Activated CD4-positive, alpha-beta memory T cell treated with anti-CD3 and anti-CD28 coated beads for 36 hours (primary cell): Measurements from ENCODE around the gene ADGRV1. TPM values are rescaled to one million over a fixed set of nuclear protein-coding genes. Genes with fewer than 3 reads are reported as not detected.

Source experiments
- CTCF ChIA-PET: fragments of 350-600 bp; sonication (Branson Sonifier 250); formaldehyde crosslinking; loops from one replicate; lab custom pipeline; 2021; ENCODE audit warnings: antibody characterized with exemption, inconsistent platforms; lab: Charles Lee
- POLR2A ChIA-PET: fragments of 350-600 bp; sonication (Branson Sonifier 250); formaldehyde crosslinking; loops from one replicate; lab custom pipeline; 2021; ENCODE audit warnings: antibody characterized with exemption; lab: Charles Lee
- DNase-seq: peaks from one replicate; pipeline ENCODE4 v3.0.0-alpha.2; 2020
- H3K27ac Mint-ChIP-seq: one replicate; pipeline ENCODE4 v1.8.0; 2021; ENCODE audit warnings: mixed read lengths
- H3K27me3 Mint-ChIP-seq: one replicate; pipeline ENCODE4 v1.8.0; 2021; ENCODE audit warnings: mixed read lengths
- H3K36me3 Mint-ChIP-seq: one replicate; pipeline ENCODE4 v1.8.0; 2021; ENCODE audit warnings: mixed read lengths
- H3K4me1 Mint-ChIP-seq: one replicate; pipeline ENCODE4 v1.8.0; 2021; ENCODE audit warnings: low read depth, mixed read lengths
- H3K4me3 Mint-ChIP-seq: one replicate; pipeline ENCODE4 v1.8.0; 2021; ENCODE audit warnings: mild to moderate bottlenecking, mixed read lengths
- H3K9me3 Mint-ChIP-seq: one replicate; pipeline ENCODE4 v1.8.0; 2021; ENCODE audit warnings: mixed read lengths
- intact Hi-C: fragments of 100-400 bp; cut with micrococcal nuclease; formaldehyde crosslinking; loops from one replicate; pipeline ENCODE4 v1.15.1; 2023
- total RNA-seq, 2 experiments: library from RNA; stranded (reverse); gene quantifications; one replicate each; pipeline ENCODE4 v1.2.3, GENCODE V29; 2021

The ADGRV1 gene
- total RNA-seq, 2 experiments from 2014 or later, result 0.05 TPM; not detected in 1

DNA sequence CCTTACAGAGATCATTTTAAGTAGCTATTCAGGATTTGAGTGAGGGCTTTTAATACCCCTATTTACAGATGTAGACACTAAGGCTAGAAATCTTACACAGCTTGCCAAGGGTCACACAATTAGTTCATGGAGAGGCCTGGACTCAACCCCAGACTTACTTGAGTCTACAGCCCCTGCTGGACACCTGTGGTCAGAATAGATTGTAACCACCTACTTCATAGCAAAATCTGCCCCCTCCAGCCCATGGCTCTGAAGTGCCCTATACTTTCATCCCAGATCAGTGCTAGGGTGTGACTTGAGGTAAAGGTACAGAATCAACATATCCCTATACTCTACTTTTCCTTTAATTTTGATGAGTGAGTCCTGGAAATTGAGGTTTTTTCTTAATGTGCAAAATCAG is 291.3 kb downstream of the ADGRV1 start:
- POLR2A ChIA-PET, result no interaction called here

DNA sequence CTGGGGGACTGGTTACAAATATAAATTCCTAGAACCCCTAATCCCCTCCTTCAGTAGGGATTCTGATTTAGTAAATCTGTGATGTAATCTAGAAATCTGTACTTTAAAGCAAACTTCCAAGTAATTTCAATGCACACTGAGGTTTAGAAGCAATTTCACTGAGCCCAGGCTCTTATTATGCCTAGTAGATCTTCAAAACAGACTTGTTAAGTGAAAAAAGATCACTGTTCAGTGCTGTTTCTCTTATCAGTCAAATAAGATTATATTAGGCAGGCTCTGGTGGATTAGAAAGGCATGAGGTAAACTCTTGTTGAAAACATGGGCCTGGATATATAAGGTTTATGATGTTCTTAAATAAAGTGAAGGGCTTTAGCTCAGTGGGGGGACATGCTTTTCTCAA is 293.9 kb downstream of the ADGRV1 start:
- Mint-ChIP-seq H3K36me3 (no peaks in the 10 kb centered on the region), H3K4me1 (no peaks in the 10 kb centered on the region), H3K4me3 (no peak overlapping the region), H3K27me3 (no peaks in the 10 kb centered on the region), H3K27ac (no peak overlapping the region), H3K9me3 (no peaks in the 10 kb centered on the region)
- no peak for DNase-seq
- ChIA-PET POLR2A (no interaction called here), CTCF (no interaction called here)
- intact Hi-C loops, result no loop called here

More for the DNA sequence above, 291.3 kb downstream of the ADGRV1 start:
- intact Hi-C loops, result no loop called here
- H3K27ac Mint-ChIP-seq, result no peak overlapping the region
- H3K4me1 Mint-ChIP-seq, result no peaks in the 10 kb centered on the region
- H3K9me3 Mint-ChIP-seq, result peaks cover 6% of the 10 kb centered on the region
- DNase-seq, result no peak
- H3K27me3 Mint-ChIP-seq, result peaks cover 16% of the 10 kb centered on the region
- CTCF ChIA-PET, result no interaction called here
- no peak overlapping the region for H3K4me3 Mint-ChIP-seq
- no peaks in the 10 kb centered on the region for H3K36me3 Mint-ChIP-seq

DNA sequence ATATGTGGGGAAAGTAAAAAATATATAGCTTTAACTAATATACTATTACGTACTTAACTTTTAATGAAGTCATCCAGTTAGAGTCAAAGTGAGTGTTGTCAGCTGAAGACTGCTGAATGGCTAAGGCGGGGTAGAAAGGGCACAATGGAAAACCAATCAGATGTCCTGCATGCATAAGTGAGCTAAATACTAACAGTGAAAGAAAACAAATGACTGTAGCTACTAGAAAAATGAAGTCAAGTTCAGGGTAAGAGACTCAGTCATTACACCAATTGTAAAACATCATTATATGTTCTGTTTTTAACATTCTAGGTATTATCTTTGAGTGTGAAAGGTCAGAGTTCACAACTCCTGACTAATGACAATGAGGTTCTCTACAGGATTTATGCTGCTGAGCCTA is 295.2 kb downstream of the ADGRV1 start:
- POLR2A ChIA-PET, result no interaction called here
- no peak overlapping the region for H3K4me3 Mint-ChIP-seq
- intact Hi-C loops, result no loop called here
- H3K9me3 Mint-ChIP-seq, result no peaks in the 10 kb centered on the region
- CTCF ChIA-PET, result no interaction called here
- no peaks in the 10 kb centered on the region for H3K4me1 Mint-ChIP-seq
- no peaks in the 10 kb centered on the region for H3K27me3 Mint-ChIP-seq
- no peak for DNase-seq
- H3K27ac Mint-ChIP-seq, result no peak overlapping the region
- H3K36me3 Mint-ChIP-seq, result no peaks in the 10 kb centered on the region

DNA sequence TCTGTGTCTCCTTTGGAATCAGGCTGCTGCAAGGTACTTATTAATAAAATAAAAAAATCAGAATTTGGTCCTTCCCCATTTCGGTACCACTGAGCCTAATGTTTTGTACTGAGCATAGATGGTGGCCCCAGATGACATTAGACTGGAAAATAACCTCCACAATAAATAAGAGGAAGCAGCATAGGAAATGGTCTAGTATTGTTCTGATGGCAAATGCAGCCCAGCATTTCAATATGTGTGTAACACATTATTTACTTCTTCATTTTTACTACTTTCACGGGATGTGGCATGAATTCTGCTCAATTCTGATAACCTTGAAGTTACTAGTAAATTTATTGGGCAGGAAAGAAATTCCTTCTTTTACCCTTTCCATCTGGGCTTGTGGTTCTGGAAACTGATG is 295.6 kb downstream of the ADGRV1 start:
- intact Hi-C loops, result no loop called here
- Mint-ChIP-seq H3K27ac (no peak overlapping the region), H3K4me1 (no peaks in the 10 kb centered on the region), H3K4me3 (no peak overlapping the region), H3K9me3 (no peaks in the 10 kb centered on the region), H3K36me3 (no peaks in the 10 kb centered on the region), H3K27me3 (no peaks in the 10 kb centered on the region)
- no peak for DNase-seq
- CTCF ChIA-PET, result interaction anchor here (0.8 kb wide), 1 partner anchor 568 kb away, joined by 3 read pairs; no protein-coding TSS in a partner anchor
- POLR2A ChIA-PET, result no interaction called here

DNA sequence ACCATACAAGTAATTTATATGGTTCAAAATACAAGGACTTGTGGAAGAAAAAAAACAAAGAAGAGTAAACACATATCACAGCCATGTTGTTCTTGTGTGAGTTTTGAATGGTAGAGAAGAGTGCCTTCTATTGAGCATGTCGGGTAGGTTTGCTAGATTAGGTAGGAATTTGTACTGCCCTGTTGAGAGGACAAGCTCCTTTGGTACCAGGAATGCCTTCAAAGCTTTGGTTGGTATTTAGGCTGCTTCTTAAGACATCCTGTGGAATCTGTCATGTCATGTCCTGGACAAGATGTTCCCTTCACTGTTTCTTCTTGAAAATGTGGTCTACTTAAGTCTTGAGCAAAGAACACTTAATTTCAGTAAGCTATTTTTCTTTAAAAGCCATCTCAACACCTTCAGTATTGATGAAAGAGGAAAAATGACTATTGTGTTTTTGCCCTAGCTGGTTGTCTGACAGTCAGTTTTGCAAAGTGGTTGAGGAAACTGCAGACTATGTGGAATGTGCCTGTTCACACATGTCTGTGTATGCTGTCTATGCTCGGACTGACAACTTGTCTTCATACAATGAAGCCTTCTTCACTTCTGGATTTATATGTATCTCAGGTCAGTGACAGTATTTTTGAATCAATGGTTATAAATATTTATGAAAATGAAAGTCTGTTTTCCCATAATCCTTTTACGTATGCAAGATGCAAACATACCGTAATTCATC is 296.9 kb downstream of the ADGRV1 start:
- no peak overlapping the region for H3K4me3 Mint-ChIP-seq
- ChIA-PET POLR2A (interaction anchor here (0.5 kb wide), 1 partner anchor 348 kb away, joined by 3 read pairs; no protein-coding TSS in a partner anchor), CTCF (interaction anchor here (0.7 to 1.3 kb wide), 2 partner anchors 10 to 72 kb away, joined by 3 read pairs; no protein-coding TSS in a partner anchor)
- H3K36me3 Mint-ChIP-seq, result no peaks in the 10 kb centered on the region
- no peaks in the 10 kb centered on the region for H3K27me3 Mint-ChIP-seq
- intact Hi-C loops, result no loop called here
- no peak overlapping the region for H3K27ac Mint-ChIP-seq
- no peaks in the 10 kb centered on the region for H3K9me3 Mint-ChIP-seq
- no peak for DNase-seq
- no peaks in the 10 kb centered on the region for H3K4me1 Mint-ChIP-seq

DNA sequence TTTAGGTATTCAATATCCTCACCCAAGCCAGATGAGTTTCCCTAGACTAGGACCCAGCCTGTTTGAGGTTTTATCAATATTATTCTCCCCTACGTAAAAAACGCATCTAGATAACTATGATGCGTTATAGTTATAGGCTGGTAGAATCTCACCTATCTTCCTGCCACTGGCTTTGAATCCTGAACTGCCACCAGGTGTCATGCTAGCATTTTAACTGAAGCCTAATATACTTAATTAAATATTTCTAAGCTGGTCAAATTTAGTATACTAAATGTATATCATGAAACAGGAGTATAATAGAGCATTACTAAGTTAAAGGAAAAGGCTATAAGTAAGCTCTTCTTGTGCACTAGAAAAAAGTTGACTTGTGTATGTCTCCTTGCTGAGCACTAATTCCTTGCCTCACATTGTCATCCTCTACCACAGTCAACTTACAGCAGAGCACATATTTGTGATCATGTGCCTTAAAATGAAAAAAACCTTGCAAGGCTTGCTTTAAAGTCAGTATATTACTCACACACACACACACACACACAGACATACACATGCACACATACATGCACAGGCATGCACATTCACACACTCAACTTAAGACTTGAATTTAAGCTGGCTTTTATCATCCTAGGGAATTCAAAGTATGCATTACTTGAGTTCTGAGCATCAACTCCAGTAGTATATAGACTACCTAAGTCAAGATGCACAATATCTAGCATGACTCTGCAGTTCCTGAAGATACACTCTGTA is 303.4 kb downstream of the ADGRV1 start:
- H3K4me1 Mint-ChIP-seq, result no peaks in the 10 kb centered on the region
- POLR2A ChIA-PET, result no interaction called here
- CTCF ChIA-PET, result interaction anchor here (0.6 to 2.2 kb wide), 3 partner anchors 28 to 558 kb away, joined by 3 to 6 read pairs (median 5); no protein-coding TSS in a partner anchor
- intact Hi-C loops, result no loop called here
- H3K4me3 Mint-ChIP-seq, result no peak overlapping the region
- peaks cover 2% of the 10 kb centered on the region for H3K27me3 Mint-ChIP-seq
- no peak for DNase-seq
- no peaks in the 10 kb centered on the region for H3K9me3 Mint-ChIP-seq
- no peaks in the 10 kb centered on the region for H3K36me3 Mint-ChIP-seq
- H3K27ac Mint-ChIP-seq, result no peak overlapping the region

DNA sequence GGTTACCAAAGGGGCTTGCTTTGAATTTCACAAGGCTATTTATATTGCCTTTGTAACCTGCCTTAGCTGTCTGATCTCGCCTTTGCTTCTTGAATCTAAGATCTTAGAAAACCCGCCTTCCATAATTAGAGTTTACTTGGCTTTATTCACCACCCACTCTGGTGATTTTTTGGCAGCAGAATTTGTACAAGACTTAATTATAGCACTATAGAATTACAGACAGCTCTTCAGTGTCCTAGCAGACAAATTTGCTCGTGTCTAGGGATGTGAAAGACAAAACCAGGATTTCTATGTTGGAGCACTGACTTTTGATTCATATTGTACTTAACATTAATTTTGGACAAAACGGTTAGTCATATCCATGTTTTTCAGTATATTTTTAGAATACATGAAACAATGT is 306.6 kb downstream of the ADGRV1 start:
- H3K36me3 Mint-ChIP-seq, result no peaks in the 10 kb centered on the region
- DNase-seq, result no peak
- H3K4me1 Mint-ChIP-seq, result peaks cover 4% of the 10 kb centered on the region
- ChIA-PET POLR2A (no interaction called here), CTCF (interaction anchor here (0.7 to 3.8 kb wide), 14 partner anchors 10 to 576 kb away, joined by 3 to 45 read pairs (median 4); partner anchors contain the start of gene ARRDC3)
- no peaks in the 10 kb centered on the region for H3K9me3 Mint-ChIP-seq
- intact Hi-C loops, result no loop called here
- H3K27ac Mint-ChIP-seq, result no peak overlapping the region
- peaks cover 11% of the 10 kb centered on the region for H3K27me3 Mint-ChIP-seq
- no peak overlapping the region for H3K4me3 Mint-ChIP-seq

DNA sequence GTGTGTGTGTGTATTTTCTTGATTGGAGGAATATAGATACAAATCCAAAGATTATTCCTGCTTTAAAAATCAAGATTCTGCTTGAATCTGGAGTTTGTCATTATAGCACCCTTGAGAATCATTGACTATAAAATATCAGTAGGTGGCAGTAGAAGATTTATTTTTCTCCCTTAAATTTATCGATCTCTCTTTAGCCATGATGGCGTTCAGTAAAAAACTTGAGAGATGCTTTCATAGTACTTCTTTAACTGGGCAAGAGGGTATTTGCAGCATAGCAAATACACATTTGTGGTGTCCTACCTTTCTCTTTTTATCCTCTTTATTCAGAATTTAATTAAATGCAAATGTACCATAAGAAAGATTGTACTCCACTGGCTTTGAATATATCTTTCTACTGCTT is 307.7 kb downstream of the ADGRV1 start:
- peaks cover 6% of the 10 kb centered on the region for H3K4me1 Mint-ChIP-seq
- H3K27ac Mint-ChIP-seq, result no peak overlapping the region
- DNase-seq, result no peak
- CTCF ChIA-PET, result interaction anchor here (0.6 to 3.8 kb wide), 14 partner anchors 9 to 575 kb away, joined by 3 to 45 read pairs (median 5); partner anchors contain the start of gene ARRDC3
- H3K27me3 Mint-ChIP-seq, result peaks cover 14% of the 10 kb centered on the region
- intact Hi-C loops, result loop anchor here (1.0 to 2.0 kb wide), 4 partner anchors 234 to 553 kb away; no protein-coding TSS in a partner anchor
- H3K9me3 Mint-ChIP-seq, result no peaks in the 10 kb centered on the region
- no peak overlapping the region for H3K4me3 Mint-ChIP-seq
- H3K36me3 Mint-ChIP-seq, result no peaks in the 10 kb centered on the region
- POLR2A ChIA-PET, result no interaction called here

DNA sequence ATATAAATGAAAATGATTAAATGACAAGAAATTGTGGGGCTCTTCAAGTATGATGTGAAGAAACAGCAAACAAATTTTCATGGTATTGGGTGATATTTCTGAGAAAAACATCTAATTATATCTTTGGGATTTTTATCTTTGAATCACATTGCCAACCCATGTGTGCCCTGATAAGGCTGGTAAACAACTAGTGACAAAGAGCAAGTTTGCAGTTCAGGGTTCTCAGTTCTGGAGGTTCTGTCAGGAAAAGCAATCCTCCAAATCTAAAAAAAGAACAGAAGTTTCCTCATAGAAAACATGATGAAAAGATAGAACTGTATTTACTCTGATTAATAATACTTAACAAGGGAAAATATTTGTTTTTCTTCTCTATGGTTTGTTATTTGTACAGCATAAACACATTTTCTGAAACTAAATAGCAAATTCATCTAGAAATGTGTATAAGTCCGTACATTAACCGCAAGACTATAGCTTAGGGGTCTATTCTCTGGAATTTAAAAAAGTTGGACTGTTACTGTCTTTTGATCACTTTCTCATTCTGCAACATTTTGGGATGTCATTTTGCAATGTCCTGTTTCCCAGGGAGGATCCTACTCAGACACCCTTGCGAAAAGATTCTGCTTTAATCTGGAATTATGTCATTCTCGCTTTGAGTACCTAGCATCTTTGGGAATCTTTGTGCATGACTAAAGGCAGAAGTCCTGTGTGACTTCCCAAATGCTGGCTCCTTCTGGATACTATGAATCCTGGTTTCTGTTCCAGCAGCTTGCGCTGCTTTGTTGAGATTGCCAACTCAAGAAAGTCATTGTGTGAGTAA is 308.5 kb downstream of the ADGRV1 start:
- no peak overlapping the region for H3K27ac Mint-ChIP-seq
- H3K27me3 Mint-ChIP-seq, result peaks cover 14% of the 10 kb centered on the region
- H3K4me3 Mint-ChIP-seq, result no peak overlapping the region
- H3K36me3 Mint-ChIP-seq, result no peaks in the 10 kb centered on the region
- intact Hi-C loops, result loop anchor here (1.0 to 2.0 kb wide), 4 partner anchors 234 to 552 kb away; no protein-coding TSS in a partner anchor
- H3K9me3 Mint-ChIP-seq, result no peaks in the 10 kb centered on the region
- H3K4me1 Mint-ChIP-seq, result peaks cover 9% of the 10 kb centered on the region
- CTCF ChIA-PET, result interaction anchor here (1.5 to 3.8 kb wide), 6 partner anchors 13 to 553 kb away, joined by 4 to 45 read pairs (median 8); partner anchors contain the start of gene ARRDC3
- DNase-seq, result no peak
- POLR2A ChIA-PET, result no interaction called here

DNA sequence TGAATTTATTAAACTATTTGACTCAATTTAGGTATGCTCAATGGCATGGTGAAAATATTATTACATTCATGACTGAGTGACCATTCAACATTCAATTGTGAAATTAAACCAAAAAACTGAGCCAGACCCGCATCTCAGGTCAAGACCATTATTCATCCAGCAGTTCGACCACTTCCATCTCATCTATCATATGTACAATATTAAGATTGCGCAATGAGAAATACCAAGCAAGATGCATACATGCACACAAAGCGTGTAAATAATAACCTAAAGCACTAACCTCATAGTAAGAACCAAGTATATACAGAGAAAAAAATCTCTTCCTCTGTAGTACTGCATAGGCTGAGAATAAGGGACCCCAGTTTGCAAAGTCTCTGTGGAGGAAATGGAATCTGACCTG is 310.2 kb downstream of the ADGRV1 start:
- Mint-ChIP-seq H3K27ac (no peak overlapping the region), H3K36me3 (no peaks in the 10 kb centered on the region), H3K27me3 (peaks cover 17% of the 10 kb centered on the region), H3K4me3 (no peak overlapping the region), H3K4me1 (peaks cover 19% of the 10 kb centered on the region), H3K9me3 (no peaks in the 10 kb centered on the region)
- intact Hi-C loops, result no loop called here
- no peak for DNase-seq
- POLR2A ChIA-PET, result no interaction called here
- CTCF ChIA-PET, result no interaction called here

DNA sequence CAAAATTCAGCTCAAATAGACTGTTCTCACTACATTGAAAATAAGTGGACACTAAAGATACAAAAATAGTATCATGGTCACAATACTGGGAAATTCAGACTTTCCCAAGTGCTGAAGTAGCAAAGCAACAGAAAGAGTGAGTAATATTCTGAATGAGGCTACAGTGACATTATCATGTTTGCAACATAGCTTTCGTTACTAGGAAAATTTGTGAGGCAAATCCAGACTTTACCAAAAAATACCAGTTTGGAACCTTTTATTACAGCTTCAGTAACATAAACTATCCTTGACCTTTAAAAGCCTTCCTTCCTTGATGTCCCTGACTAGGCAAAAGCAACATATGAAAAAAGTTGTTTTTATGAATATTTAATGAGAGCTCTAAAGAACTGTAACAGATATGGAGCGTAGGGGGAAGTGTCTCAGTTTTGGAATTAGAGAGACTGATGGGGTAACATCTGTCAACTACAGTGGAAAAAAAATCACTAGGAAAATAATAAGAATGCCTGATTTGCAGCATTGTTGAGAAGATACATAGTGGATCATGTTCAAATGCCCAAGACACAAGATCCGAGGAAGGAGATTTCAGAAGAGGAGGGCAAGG is 312.9 kb downstream of the ADGRV1 start:
- intact Hi-C loops, result loop anchor here (5.0 to 10.0 kb wide), 2 partner anchors 71 to 203 kb away; no protein-coding TSS in a partner anchor
- peaks cover 23% of the 10 kb centered on the region for H3K4me1 Mint-ChIP-seq
- DNase-seq, result no peak
- H3K9me3 Mint-ChIP-seq, result no peaks in the 10 kb centered on the region
- H3K36me3 Mint-ChIP-seq, result no peaks in the 10 kb centered on the region
- no peak overlapping the region for H3K27ac Mint-ChIP-seq
- POLR2A ChIA-PET, result interaction anchor here (1.7 kb wide), 1 partner anchor 512 kb away, joined by 5 read pairs; the partner anchor contains the start of gene ARRDC3
- H3K27me3 Mint-ChIP-seq, result peaks cover 26% of the 10 kb centered on the region
- CTCF ChIA-PET, result interaction anchor here (1.1 to 2.4 kb wide), 2 partner anchors 61 to 514 kb away, joined by 7 read pairs; no protein-coding TSS in a partner anchor
- no peak overlapping the region for H3K4me3 Mint-ChIP-seq
